IMR-90 (cell line): ENCODE results near the gene CCN6.
"Not testable (repeated sequence)": the region's sequence is repeated elsewhere in the genome, so short reads cannot be mapped to it uniquely, and the experiment has no call there.

Experiments used
- CEBPB ChIP-seq: IDR thresholded peaks from 2 replicates; pipeline ENCODE4 v1.6.1; 2012; ENCODE audit warnings: low read depth, low read length, improper control_type of control experiment
- CTCF ChIP-seq: conservative IDR thresholded peaks from 2 replicates; pipeline ENCODE4 v1.5.1; 2012; ENCODE audit warnings: mild to moderate bottlenecking, low read depth, low read length, improper control_type of control experiment
- ELK1 ChIP-seq: fragments of 150-350 bp; IDR thresholded peaks from 2 replicates; pipeline ENCODE4 v1.6.1; 2016; ENCODE audit warnings: low read depth, mild to moderate bottlenecking, low read length, moderate library complexity, borderline replicate concordance
- FOS ChIP-seq: fragments of 150-350 bp; IDR thresholded peaks from 2 replicates; pipeline ENCODE4 v1.6.1; 2016; ENCODE audit warnings: low read depth, low read length
- MAFK ChIP-seq: IDR thresholded peaks from 2 replicates; pipeline ENCODE4 v1.6.1; 2012; ENCODE audit warnings: low read depth, low read length, improper control_type of control experiment
- MAZ ChIP-seq: IDR thresholded peaks from 2 replicates; pipeline ENCODE4 v1.6.1; 2012; ENCODE audit warnings: low read depth, mild to moderate bottlenecking, low read length, improper control_type of control experiment, moderate library complexity, borderline replicate concordance
- MXI1 ChIP-seq: IDR thresholded peaks from 2 replicates; pipeline ENCODE4 v1.6.1; 2012; ENCODE audit warnings: low read depth, mild to moderate bottlenecking, low read length, moderate library complexity, borderline replicate concordance
- NFE2L2 ChIP-seq: fragments of 150-350 bp; IDR thresholded peaks from 2 replicates; pipeline ENCODE4 v1.6.1; 2016; ENCODE audit warnings: low read depth, mild to moderate bottlenecking, low read length
- POLR2A ChIP-seq: IDR thresholded peaks from 2 replicates; pipeline ENCODE4 v1.6.1; 2012; ENCODE audit warnings: mild to moderate bottlenecking, low read depth, low read length
- RAD21 ChIP-seq: IDR thresholded peaks from 2 replicates; pipeline ENCODE4 v1.6.1; 2012; ENCODE audit warnings: low read length, improper control_type of control experiment
- RCOR1 ChIP-seq: IDR thresholded peaks from 2 replicates; pipeline ENCODE4 v1.6.1; 2012; ENCODE audit warnings: mild to moderate bottlenecking, low read length, improper control_type of control experiment; ENCODE audit not compliant: insufficient replicate concordance
- RFX5 ChIP-seq: IDR thresholded peaks from 2 replicates; pipeline ENCODE4 v1.8.0; 2012; ENCODE audit warnings: low read depth, mild to moderate bottlenecking, low read length, moderate library complexity
- SMC3 ChIP-seq: fragments of 150-350 bp; IDR thresholded peaks from 2 replicates; pipeline ENCODE4 v1.6.1; 2016; ENCODE audit warnings: low read depth, mild to moderate bottlenecking, antibody characterized with exemption, low read length, moderate library complexity
- USF2 ChIP-seq: fragments of 150-350 bp; IDR thresholded peaks from 2 replicates; pipeline ENCODE4 v1.6.1; 2017; ENCODE audit warnings: mild to moderate bottlenecking, antibody characterized with exemption, low read length, low read depth

- not testable (repeated sequence) for TF ChIP-seq CTCF, CEBPB, FOS, RAD21, POLR2A, MAZ, RFX5, USF2, SMC3, MXI1, RCOR1, NFE2L2, MAFK, ELK1
Observed at GRCh38 chr6:112047523-112047922, 6.4 kb upstream of the CCN6 start.
